ENCODE results near the gene CCSER2. TPM values are rescaled to one million over a fixed set of nuclear protein-coding genes. Genes with fewer than 3 reads are reported as not detected.
A peak's percentile ranks its signal among the peaks of the same experiment; 100 is the strongest.

CCSER2 gene
- total and polyA plus RNA-seq, 2 experiments from 2014 or later: 30.6 to 76.8 TPM

DNA sequence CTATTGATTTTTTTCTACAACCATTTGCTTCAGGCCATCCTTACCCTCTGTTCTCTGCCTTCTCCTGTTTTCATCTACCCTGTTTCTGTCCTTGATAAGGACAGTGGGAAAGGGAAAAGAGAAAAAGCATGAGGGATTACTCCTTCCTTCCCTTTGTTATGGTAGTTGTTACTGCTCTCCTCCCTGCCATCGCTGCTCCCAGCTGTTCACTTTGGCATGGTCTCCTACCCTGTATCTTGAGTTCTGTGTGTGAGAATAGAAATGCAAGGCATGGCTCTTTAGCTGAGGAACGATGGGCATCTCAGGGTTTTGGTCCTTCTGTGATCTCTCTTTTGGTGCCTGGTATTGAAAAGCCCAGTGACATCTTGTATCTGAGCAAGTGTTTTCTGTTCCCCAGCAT lies 6.4 kb downstream of the CCSER2 start:
- H3K4me3 ChIP-seq: no peak overlapping the region
- no peak overlapping the region for H3K9ac ChIP-seq
- 49 to 65% methylated on average over 2 of the region's 2 CpGs for WGBS, 2 experiments (ENCODE audit: low coverage in 1 of 2, low lambda C conversion rate in 2 of 2, missing lambda C conversion rate in 2 of 2)
- peaks cover 19% of the 10 kb centered on the region for H3F3A ChIP-seq (ENCODE audit: insufficient read depth)
- no peak overlapping the region for H2AFZ ChIP-seq
- H3K4me1 ChIP-seq (ENCODE audit: insufficient read depth): peaks cover 34% of the 10 kb centered on the region
- H3K27me3 ChIP-seq (replicated peaks; ENCODE audit: insufficient read depth): no peaks in the 10 kb centered on the region
- no peaks in the 10 kb centered on the region for H3K9me2 ChIP-seq (ENCODE audit: insufficient read depth)
- peaks cover 29% of the 10 kb centered on the region for H4K20me1 ChIP-seq (ENCODE audit: insufficient read depth)
- no peaks in the 10 kb centered on the region for H3K36me3 ChIP-seq (ENCODE audit: low read depth)
- no peak for TF ChIP-seq EZH2phosphoT487 (IDR thresholded peaks at IDR 0.05; ENCODE audit: insufficient read depth, low read depth)
- H3K27ac ChIP-seq: no peak overlapping the region
- H3K4me2 ChIP-seq (ENCODE audit: unreplicated experiment): no peak overlapping the region
- peaks cover 99% of the 10 kb centered on the region for H3K79me2 ChIP-seq (ENCODE audit: insufficient read depth)
- H3K9me3 ChIP-seq (ENCODE audit: low read depth): no peaks in the 10 kb centered on the region
- in situ Hi-C loops (cut with MboI): no loop called here
- no peak for DNase-seq

DNA sequence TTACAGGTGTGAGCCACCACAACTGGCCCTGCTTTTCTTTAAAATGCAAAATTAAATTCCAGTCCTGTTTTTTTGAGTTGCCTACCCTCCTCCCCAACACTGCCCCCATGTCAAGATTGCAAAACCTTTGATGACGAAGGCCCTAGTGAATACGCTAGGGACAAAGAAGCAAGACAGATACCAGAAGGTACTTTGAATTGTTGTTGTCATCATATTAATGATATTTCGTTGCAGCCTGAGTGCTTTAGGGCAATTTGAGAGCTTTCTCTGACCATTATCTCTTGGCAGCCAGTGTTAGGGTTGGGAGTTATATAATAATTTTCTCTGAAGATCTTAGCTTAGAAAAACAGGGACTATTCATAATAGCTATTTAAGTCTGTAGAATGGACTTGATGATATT lies 7.1 kb downstream of the CCSER2 start:
- DNase-seq: no peak
- H3K79me2 ChIP-seq (ENCODE audit: insufficient read depth): peaks cover 99% of the 10 kb centered on the region
- peaks cover 27% of the 10 kb centered on the region for H3K4me1 ChIP-seq (ENCODE audit: insufficient read depth)
- in situ Hi-C loops (cut with MboI): no loop called here
- H3F3A ChIP-seq (ENCODE audit: insufficient read depth): peaks cover 19% of the 10 kb centered on the region
- no peaks in the 10 kb centered on the region for H3K9me2 ChIP-seq (ENCODE audit: insufficient read depth)
- H4K20me1 ChIP-seq (ENCODE audit: insufficient read depth): peaks cover 26% of the 10 kb centered on the region
- H3K4me2 ChIP-seq (ENCODE audit: unreplicated experiment): no peak overlapping the region
- H3K9ac ChIP-seq: no peak overlapping the region
- H3K27me3 ChIP-seq (replicated peaks; ENCODE audit: insufficient read depth): no peaks in the 10 kb centered on the region
- H3K9me3 ChIP-seq (ENCODE audit: low read depth): no peaks in the 10 kb centered on the region
- H2AFZ ChIP-seq: no peak overlapping the region
- H3K4me3 ChIP-seq: no peak overlapping the region
- 93 to 98% methylated on average over 3 of the region's 3 CpGs for WGBS, 2 experiments (ENCODE audit: low coverage in 1 of 2, low lambda C conversion rate in 2 of 2, missing lambda C conversion rate in 2 of 2)
- no peak overlapping the region for H3K27ac ChIP-seq
- H3K36me3 ChIP-seq (ENCODE audit: low read depth): no peaks in the 10 kb centered on the region
- no peak for TF ChIP-seq EZH2 (IDR thresholded peaks at IDR 0.05; ENCODE audit: insufficient read depth, poor library complexity, severe bottlenecking)
- TF ChIP-seq EZH2phosphoT487 (IDR thresholded peaks at IDR 0.05; ENCODE audit: insufficient read depth, low read depth): no peak

DNA sequence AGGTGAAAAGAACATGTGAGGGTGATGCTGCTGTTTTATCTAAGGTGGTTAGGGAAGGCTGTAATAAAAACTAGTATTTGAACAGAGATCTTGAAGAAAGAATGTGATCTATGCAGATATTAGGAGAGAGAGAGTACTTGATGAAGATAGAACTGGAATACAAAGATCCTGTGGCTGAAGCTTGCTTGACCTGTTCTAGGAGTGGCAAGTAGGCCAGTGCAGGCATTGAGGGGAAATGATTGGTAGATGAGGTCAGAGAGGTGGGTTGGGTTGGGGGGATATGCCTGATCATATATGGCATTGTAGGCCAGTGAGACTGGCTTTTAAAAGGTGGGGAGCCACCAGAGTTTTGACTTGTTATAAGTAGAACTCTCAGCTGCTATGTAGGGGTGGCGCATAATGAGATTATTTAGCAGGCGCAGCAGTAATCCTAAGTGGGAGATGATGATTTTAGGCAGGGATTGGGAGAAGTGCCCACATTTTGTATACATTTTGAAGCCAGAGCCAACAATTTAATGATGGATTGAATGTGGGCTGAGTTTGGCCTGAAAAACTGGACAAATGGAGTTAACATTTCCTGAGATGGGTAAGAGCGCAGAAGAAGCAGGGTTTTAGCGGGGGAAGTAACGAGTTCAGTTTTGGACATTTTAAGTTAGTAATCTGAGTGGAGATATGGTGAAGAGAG lies 8.2 kb downstream of the CCSER2 start:
- Histone ChIP-seq H3K4me1 (ENCODE audit: insufficient read depth) (peaks cover 24% of the 10 kb centered on the region), H3K36me3 (ENCODE audit: low read depth) (no peaks in the 10 kb centered on the region), H3K79me2 (ENCODE audit: insufficient read depth) (peaks cover 99% of the 10 kb centered on the region), H4K20me1 (ENCODE audit: insufficient read depth) (peaks cover 29% of the 10 kb centered on the region), H2AFZ (no peak overlapping the region), H3K27ac (peak overlapping the region; percentile 47; the same call in 1 of the 2 replicates), H3K4me2 (ENCODE audit: unreplicated experiment) (peak overlapping the region; percentile 76), H3K4me3 (peak overlapping the region; percentile 14), H3F3A (ENCODE audit: insufficient read depth) (peaks cover 19% of the 10 kb centered on the region), H3K9ac (peak overlapping the region; percentile 28; the same call in 1 of the 2 replicates), H3K9me3 (ENCODE audit: low read depth) (no peaks in the 10 kb centered on the region), H3K9me2 (ENCODE audit: insufficient read depth) (no peaks in the 10 kb centered on the region), H3K27me3 (replicated peaks; ENCODE audit: insufficient read depth) (no peaks in the 10 kb centered on the region)
- no peak for DNase-seq
- 84 to 85% methylated on average over 5 of the region's 5 CpGs for WGBS, 2 experiments (ENCODE audit: low coverage in 1 of 2, low lambda C conversion rate in 2 of 2, missing lambda C conversion rate in 2 of 2)
- TF ChIP-seq EZH2 (IDR thresholded peaks at IDR 0.05; ENCODE audit: insufficient read depth, poor library complexity, severe bottlenecking): no peak
- TF ChIP-seq EZH2phosphoT487 (IDR thresholded peaks at IDR 0.05; ENCODE audit: insufficient read depth, low read depth): no peak
- in situ Hi-C loops (cut with MboI): no loop called here

DNA sequence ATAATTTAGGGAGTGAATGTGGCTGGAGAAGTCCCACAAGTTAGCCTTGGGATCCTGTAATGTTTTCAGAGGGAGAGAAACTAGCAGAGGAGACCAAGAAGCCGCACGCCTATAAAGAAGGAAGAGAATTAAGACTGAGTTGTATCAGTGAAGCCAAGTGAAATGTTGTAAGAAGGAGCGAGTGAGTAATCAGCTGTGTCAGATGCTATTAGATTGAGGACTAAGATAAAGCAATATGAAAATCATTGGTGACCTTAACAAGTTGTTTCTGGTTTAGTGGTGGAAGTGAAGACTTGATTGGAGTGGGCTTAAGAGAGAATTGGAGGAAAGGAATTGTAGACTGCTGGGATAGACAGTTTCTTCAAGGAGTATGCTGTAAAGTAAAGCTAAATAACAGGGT lies 8.8 kb downstream of the CCSER2 start:
- Histone ChIP-seq H3K4me1 (ENCODE audit: insufficient read depth) (peaks cover 26% of the 10 kb centered on the region), H3K9me2 (ENCODE audit: insufficient read depth) (no peaks in the 10 kb centered on the region), H2AFZ (no peak overlapping the region), H3K27me3 (replicated peaks; ENCODE audit: insufficient read depth) (no peaks in the 10 kb centered on the region), H3K9me3 (ENCODE audit: low read depth) (no peaks in the 10 kb centered on the region), H3K4me3 (peak overlapping the region; percentile 14), H3K9ac (peak overlapping the region; percentile 28; the same call in 1 of the 2 replicates), H3K36me3 (ENCODE audit: low read depth) (no peaks in the 10 kb centered on the region), H3K79me2 (ENCODE audit: insufficient read depth) (peaks cover 99% of the 10 kb centered on the region), H4K20me1 (ENCODE audit: insufficient read depth) (peaks cover 30% of the 10 kb centered on the region), H3K4me2 (ENCODE audit: unreplicated experiment) (peak overlapping the region; percentile 76), H3F3A (ENCODE audit: insufficient read depth) (peaks cover 19% of the 10 kb centered on the region), H3K27ac (peak overlapping the region; percentile 47; the same call in 1 of the 2 replicates)
- WGBS, 2 experiments (ENCODE audit: low coverage in 1 of 2, low lambda C conversion rate in 2 of 2, missing lambda C conversion rate in 2 of 2): 8 to 12% methylated on average over 3 of the region's 3 CpGs
- in situ Hi-C loops (cut with MboI): no loop called here
- TF ChIP-seq EZH2phosphoT487 (IDR thresholded peaks at IDR 0.05; ENCODE audit: insufficient read depth, low read depth) (no peak), EZH2 (IDR thresholded peaks at IDR 0.05; ENCODE audit: insufficient read depth, poor library complexity, severe bottlenecking) (no peak)
- peak; percentile 85 for DNase-seq
